ENCODE results near the gene MPHOSPH6. TPM values are rescaled to one million over a fixed set of nuclear protein-coding genes. Genes with fewer than 3 reads are reported as not detected.

Gene MPHOSPH6
- total and polyA plus RNA-seq, 5 donors from 2014 or later: 17.3 to 38.7 (median 17.9) TPM

Other genes starting within 250 kb of the MPHOSPH6 start
- 3.7 TPM for gene SDR42E1, start 158.8 kb downstream of the MPHOSPH6 start, total RNA-seq
- 1 to 10 TPM; 1.6 to 2.0 (median 1.8) TPM for gene SDR42E1, start 158.8 kb downstream of the MPHOSPH6 start, polyA plus RNA-seq
- gene HSD17B2, start 135.0 kb downstream of the MPHOSPH6 start, total RNA-seq: not detected
- gene HSD17B2, start 135.0 kb downstream of the MPHOSPH6 start, polyA plus RNA-seq: under 1 TPM in 1 of 4 donors, not detected in 3; 0.06 TPM

All from CD4-positive, CD25-positive, alpha-beta regulatory T cell (primary cell).